IPS DF 4.7 (cell line): ENCODE data around the gene ITGAV.

Experiments used
- DNase-seq: peaks from one replicate; pipeline ENCODE4 v3.0.0-alpha.2; 2013; ENCODE audit warnings: low spot score; ENCODE audit errors: extremely low read depth

Gene ITGAV

DNA sequence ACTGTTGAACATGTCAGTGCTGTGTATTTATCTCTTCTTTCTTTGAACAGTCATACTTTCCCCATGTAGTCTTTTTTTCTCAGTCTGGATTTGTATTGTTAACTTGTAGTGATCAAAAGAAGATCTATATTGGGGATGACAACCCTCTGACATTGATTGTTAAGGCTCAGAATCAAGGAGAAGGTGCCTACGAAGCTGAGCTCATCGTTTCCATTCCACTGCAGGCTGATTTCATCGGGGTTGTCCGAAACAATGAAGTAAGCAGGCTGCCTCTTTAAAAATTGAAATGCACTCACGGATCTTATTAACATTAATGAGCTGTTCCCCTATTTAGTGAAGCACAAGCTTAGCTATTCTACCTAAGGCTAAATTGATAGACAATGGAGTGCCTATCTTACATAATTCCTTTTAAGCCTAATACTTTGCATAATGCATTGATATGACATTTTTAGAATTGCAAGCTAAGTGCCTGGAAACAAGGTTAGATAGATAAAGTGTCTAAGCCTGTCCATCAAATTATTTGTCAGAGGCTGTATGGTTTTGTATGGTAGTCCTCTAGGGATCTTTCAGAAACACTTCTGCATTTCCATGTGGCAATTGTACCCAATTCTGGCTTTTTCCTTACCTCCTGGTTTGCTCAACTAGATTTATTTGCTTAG is 74.7 kb downstream of the ITGAV start:
- DNase-seq, result no peak

GRCh38 chr2:186669146-186669545 is 79.3 kb downstream of the ITGAV start:
- no peak for DNase-seq

DNA sequence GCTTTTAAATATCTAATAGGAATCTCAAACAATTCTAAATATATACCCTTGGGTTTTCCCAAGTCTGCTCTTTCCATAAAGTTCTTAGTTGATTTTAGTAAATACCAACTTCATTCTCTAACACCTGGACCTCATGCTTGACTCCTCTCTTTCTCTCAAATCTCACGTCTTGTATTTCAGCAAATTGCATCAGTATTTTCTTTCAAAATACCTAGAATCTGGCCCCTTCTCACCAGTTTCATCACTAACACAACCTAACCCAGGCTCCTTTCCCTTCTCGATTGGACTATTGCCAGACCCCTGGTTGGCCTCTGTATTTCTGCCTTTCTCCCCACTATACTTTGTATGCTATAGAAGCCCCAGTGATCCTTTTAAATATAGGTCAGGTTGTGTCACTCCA is 81.0 kb downstream of the ITGAV start:
- no peak for DNase-seq

DNA sequence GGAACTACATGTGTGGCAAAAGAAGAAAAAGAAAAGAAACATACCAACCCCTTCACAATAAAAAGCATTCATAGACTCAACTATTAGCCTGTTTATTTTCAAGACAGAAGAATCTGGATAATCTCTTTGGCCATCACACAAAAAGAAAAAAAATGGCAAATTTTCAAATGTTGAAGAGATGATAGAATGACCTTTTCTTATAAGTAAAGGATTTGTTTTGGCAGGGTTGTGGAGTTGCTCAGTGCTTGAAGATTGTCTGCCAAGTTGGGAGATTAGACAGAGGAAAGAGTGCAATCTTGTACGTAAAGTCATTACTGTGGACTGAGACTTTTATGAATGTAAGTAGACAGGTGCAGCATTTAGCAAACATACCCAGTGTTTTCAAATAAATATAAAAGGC is 85.5 kb downstream of the ITGAV start:
- DNase-seq, result no peak

DNA sequence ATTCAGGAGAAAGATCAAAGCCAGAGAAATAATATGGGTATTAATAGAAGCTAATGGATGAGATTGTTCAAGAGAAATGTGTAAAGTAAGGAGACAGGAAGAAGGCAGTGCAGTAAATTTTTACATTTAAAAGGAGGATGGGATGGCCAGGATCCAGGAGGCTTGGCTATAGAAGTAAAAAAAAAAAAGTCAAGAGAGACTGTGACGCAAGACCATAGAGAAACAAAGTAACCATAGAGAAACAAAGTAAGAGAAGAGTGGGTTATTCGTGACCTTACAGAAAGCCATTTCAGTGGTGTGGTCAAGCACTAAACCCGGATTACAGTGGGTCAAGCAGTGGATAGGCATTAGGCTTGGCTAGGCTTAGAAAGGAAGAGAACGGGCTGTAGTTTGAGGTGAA is 93.5 kb downstream of the ITGAV start:
- no peak for DNase-seq

GRCh38 chr2:186687807-186688211 is 98.0 kb downstream of the ITGAV start:
- no peak for DNase-seq

DNA sequence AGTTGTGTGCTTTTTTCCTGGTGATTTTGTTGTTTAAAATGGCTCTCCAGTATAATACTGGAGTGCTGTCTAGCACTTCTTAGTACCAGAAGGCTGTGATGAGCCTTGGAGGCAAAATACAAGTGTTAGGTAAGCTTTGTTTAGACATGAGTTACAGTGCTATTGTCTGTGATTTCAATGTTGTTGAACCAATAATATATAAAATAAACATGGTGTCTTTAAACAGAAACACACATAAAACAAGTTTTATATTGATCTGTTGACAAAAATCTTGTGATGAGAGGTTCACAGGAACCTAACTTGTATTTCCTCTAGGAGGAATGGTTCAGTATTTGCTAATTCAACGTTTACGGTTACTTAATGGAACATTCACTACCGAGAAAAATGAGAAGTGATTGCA is 99.0 kb downstream of the ITGAV start:
- no peak for DNase-seq

DNA sequence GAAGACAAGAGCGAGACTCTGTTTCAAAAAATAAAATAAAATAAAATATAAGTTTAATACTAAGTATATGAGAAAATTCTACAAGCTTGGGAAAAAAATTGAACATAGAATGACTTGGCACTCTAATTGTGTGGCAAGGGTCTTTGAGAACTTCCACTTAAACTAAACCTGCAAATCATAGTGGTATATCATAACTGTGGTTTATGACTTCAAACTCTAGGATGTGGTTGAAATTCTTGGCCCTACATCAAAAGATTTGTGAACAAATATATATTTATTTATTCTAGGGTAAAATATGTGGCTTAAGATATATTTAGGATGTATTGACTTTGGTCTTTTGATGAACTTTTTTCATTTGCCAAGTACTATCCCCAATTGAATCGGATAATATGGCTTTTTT is 100.9 kb downstream of the ITGAV start:
- no peak for DNase-seq

DNA sequence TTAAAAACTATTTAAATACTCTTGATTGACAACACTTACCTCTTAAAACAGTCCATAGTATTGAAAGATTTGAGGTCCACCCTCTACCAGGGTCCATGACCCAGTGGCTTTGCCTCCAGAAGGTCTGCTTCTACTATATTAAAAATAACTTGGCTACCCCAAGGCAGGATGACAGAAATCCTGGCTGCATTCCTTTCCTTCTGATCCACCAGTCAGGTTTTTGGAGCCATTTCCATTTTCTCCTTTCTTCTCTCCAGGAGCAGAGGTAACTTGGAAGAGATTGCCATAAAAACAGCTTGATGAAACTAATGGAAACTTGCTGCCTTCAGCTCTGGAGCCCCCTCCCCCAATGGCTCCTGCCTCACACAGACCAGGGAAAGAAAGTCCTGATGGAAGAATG is 101.4 kb downstream of the ITGAV start:
- no peak for DNase-seq

GRCh38 chr2:186691900-186692299 is 102.0 kb downstream of the ITGAV start:
- no peak for DNase-seq

DNA sequence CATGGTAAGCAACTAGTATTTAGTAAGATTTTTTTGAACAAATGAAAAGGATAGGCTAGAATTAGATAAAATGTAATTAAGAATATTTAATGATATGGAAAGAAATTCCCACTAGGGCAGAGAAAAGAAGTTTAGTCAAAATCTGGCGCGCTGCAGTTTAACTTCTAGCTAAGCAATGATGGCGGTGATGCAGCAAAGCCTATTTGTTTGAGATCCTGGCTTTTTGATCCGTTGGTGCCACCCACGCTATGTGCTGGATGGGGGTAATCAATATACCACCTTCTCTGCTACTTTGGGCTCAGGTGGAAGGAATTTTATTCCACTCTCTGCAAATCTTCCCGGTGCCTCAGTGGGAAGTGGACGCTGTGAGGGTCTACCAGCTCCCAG is 103.6 kb downstream of the ITGAV start:
- DNase-seq, result no peak

GRCh38 chr2:186695081-186695756 is 105.4 kb downstream of the ITGAV start:
- no peak for DNase-seq

- no peak for DNase-seq
These were observed 106.4 kb downstream of the ITGAV start for GRCh38 chr2:186696290-186696689.

DNA sequence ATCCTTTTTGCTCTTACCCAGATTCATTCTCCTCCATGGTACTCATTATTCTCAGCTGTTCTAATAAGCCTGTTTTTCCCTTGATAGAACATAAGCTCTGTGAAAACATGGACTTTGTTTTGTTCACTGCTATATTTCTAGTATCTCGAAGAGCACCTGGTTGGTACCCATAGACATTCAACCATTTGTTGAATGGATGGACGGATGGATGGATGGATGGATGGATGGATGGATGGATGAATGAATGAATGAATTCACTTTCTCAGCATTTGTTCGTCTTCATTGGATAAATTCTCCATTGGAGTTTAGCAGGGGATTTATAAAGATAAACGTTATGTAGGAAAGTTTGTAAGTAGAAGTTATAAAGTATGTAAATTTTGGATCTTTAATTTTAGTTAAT is 106.9 kb downstream of the ITGAV start:
- DNase-seq, result no peak

- no peak for DNase-seq
These were observed 107.7 kb downstream of the ITGAV start for GRCh38 chr2:186697536-186697935.

- DNase-seq, result no peak
These were observed 109.9 kb downstream of the ITGAV start for GRCh38 chr2:186699742-186700141.

GRCh38 chr2:186702006-186702405 is 112.2 kb downstream of the ITGAV start:
- DNase-seq, result no peak

DNA sequence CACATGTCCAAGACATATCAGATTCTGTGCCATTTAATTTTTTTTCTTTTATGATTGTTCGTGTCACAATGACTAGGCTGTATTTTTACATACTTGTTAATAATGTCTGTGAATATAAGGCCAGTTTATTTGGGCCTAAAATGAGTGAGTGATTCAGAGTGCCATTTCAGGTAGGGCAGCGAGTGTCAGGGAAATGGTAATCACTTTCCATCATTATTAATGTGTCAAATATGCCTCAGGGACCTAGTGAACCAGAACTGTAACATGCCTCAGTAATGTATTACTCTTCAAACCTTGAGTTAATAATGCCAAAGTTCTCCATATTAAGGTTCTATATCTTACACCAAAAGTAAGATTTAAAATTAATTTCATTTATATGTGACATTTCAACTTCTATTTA is 112.6 kb downstream of the ITGAV start:
- DNase-seq, result no peak

DNA sequence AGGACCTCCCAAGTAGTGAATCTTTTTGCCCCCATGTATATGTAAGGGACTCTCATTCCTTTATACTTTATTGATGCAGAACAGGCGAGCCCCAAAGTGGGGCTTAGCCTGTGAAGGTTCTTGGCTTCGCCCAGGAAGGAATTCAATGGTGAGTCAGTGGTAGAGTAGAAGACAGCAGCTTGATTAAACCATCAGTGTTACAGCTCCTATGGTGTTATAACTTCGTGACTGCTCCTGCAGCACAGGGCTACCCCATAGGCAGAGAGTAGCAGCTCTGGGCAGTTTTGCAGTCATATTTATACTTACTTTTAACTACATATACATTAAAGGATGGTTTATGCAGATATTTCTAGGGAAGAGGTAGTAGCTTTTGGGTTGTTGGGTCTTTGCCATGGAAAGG is 115.0 kb downstream of the ITGAV start:
- DNase-seq, result no peak

DNA sequence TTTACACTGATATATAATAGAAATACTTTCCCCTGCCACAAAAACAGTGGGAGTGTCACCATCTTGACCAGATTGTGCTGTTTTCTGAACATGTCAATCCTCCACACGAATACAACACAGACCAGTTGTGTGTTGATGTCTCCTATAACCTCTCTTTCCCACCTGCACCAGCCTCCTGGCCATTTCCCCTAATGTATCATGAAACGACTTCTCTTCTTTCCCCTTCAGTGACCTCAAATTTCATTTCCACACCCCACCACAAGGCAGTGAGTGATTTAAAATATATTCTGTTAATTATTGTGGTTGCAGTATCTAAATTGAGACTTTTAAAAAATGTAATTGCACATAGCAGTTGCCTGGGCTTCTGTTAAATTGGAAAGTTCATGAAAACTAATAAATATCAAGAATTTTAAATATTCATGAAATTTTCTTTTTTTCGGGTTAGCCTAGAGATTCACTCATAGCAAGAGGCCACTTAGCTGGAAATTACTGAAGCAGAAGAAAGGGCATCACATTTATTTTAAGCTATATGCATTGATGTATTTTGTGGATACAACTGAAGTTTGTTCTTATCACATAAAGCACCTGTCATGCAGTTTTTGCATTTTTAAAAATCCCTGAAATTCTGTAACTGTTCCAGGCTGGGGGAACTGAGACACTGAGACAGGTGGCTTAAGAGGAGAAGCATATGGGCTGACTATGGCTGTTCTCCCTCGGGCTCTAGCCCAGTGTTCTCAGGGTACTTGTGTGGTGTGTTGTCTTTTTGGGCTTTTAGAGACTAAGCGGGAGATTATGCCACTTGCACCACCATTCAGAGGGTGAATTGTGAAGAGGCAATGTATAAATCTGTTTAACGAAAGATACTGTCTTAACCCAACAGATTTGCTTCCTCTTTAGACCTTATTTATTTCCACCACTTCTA is 119.9 kb downstream of the ITGAV start:
- no peak for DNase-seq

GRCh38 chr2:186713691-186714090 is 123.8 kb downstream of the ITGAV start:
- no peak for DNase-seq

DNA sequence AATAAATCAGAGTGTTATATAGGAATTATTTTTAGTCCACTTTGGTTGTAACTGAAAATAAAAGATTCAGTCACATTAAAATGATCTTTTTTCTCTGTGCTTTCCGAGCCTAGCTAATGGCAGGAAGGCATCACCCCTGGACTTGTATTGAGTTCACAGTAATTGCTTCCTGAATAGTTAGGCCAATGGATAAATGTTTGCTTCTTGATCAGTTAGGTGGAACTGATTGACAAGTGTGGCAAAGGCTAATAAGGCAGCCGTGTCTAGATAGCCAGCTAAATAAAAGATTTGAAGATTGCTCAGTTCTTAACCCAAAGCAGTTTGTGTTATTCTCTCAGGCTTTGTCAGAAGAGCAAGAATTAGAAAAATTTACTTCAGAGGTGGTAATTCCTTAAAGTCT is 124.8 kb downstream of the ITGAV start:
- no peak for DNase-seq
